NCI-H748 treated with DMSO at 0.1 percent for 48 hours (cell line): ENCODE data around the gene SDCCAG8.

ENCODE experiments used
- DNase-seq: peaks from one replicate; lab custom pipeline; 2025; lab: John Stamatoyannopoulos, UW

Gene SDCCAG8

DNA sequence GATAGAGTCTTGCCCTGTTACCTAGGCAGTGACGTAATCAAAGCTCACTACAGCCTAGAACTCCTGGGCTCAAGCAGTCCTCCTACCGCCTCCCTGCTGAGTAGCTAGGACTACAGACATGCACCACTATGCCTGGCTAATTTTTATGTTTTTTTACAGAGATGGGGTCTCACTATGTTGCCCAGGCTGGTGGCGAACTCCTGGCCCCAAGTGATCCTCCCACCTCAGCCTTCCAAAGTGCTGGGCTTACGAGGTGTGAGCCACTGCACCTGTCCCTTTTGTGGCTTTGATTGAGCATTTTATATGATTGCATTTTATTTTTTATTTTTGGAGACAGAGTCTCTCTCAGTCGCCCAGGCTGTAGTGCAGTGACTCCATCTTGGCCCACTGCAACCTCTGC lies 25.8 kb downstream of the SDCCAG8 start:
- no peak for DNase-seq

DNA sequence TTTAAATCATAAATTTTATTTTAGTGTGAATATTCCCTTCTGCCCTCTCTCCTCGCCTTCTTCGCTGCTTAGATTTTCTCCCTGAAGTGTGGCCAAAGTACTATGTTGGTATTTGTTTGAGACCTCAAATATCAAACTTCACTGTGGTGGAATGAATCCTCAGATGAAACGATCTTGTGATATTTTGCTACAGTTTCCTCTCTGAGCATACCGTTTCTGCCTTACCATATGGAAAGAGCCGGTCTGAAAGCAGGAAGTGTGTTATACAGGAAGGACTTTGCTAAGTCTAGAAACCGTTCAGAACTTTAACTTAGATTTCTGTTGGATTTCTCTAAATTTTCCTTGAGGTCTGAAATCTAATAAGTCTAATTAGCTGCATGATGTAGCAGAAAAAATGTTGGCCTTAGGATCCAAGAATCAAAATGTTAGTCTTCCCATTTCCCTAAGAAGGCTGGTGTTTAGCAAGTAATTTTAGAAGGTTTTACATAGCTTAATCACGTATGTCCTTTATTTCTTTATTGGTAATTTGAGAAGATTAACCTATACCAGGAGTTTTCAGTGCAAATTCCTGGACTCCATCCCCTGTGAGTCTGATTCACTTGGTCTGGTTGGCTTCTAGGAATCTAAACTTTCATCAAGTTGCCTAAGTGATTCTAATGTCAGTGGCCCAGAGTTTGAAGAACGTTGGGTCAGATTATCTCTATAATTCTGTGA lies 30.7 kb downstream of the SDCCAG8 start:
- no peak for DNase-seq

DNA sequence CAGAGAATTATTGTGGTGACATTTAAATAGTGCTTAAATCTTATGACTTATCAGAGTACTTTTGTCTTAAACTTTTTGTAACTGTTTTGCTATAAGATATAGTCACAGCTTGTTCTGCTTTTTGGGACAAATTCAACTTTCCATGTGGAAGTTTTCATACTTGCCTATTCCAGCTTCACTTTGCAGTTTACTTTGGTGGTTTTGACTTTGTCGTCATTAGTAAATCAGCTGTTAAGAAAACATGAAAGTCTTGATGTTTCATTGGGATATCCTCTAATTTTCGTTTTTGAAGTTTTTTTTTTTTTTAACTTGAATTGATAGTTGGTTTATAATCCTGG lies 31.3 kb downstream of the SDCCAG8 start:
- no peak for DNase-seq

DNA sequence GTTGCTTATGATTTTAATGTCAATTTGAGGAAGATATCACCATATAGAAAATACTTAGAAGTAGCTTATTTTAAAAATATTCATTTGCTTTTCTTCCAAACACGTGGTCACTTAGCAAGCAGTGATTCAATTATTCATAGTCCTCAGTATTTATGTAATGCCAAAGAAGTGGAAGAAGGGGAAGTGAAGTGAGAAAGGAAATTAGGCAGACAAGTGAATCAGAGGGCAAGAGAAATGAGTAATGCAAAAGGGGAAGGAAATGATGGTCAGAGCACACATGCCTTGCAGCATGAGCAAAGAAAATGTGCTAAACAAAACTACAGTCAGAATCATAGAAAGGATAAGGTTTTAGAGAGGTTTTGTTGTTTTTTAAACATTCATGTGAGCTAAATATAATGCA lies 31.8 kb downstream of the SDCCAG8 start:
- no peak for DNase-seq

DNA sequence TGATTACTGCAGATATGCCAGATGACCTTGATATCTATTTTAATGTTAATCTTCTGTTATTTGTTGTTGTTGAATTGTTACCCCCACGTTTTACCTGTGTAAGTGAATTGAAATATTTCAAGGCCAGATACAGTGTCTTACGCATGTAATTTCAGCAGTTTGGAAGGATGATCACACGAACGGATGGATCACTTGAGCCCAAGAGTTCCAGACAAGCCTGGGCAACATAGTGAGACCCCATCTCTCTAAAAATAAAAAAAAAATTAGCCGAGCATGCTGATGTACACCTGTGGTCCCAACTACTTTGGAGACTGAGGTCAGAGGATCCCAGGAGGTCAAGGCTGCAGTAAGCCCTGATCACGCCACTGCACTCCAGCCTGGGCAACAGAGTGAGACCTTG lies 32.2 kb downstream of the SDCCAG8 start:
- no peak for DNase-seq

DNA sequence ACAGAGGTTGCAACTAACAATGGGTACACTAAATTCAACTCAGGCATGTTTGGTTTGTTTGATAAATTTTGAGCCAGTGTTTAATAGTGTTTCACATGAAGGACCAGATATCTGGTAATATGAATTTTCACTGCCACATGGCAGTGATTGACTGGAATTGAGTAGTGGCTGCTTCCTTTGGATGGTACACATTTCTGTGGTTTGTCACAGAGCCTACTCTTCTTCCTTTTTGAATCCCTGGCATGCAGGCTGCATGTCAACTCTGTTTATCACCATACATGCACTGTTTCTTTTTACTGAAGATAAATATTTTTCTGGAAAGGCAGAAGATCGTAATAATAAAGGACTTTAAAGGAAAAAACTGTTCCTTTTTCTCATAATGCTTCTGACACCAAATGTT lies 35.5 kb downstream of the SDCCAG8 start:
- no peak for DNase-seq

DNA sequence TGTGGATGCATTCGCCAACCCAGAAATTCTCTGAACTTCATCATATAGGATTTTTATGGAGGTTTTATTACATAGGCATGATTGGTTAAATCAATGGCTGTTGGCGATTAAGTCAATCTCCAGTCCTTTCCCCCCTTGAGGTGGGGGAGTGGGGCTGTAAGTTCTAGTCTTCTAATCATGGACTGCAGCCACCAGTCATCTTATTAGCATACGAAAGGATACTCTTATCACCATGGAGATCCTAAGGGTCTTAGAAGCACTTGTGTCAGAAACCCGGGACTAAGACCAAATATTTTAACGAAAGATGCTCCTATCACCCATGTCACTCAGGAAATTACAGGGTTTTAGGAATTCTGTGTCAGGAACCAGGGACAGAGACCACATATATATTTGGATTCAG lies 36.3 kb downstream of the SDCCAG8 start:
- DNase-seq, result no peak

DNA sequence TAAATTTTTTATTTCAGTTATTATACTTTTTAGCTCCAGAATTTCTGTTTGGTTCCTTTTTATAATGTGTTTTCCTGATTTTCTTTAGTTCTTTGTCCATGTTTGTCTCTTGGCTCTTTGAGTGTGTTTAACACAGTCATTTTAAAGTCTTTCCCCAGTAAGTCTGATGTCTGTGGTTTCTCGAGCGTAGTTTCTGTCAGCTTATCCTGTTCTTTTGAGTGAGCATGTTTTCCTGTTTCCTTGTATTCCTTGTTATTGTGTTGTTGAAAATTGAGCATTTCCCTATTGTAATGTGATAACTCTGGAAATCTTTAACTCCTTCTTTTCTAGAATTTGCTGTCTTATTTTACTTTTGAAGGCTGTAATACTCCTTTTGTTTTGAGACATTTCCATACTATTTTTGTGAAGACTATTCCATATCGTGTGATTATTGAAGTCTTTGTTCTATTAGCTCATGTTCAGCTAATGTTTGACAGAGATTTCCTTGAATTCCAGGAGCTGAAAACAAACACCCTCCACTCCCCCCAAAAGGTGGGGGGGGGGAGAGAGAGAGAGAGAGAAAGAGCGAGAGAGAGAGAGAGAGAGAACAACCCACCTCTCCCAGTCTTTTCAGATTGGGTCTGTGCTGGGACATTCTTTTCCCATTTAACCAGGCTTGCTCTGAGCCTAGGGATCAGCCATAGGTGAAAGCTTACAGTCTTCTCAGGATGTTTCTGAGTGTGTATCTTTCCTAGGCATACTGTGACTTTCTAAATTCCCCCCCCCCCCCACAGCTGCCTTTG lies 38.3 kb downstream of the SDCCAG8 start:
- no peak for DNase-seq

DNA sequence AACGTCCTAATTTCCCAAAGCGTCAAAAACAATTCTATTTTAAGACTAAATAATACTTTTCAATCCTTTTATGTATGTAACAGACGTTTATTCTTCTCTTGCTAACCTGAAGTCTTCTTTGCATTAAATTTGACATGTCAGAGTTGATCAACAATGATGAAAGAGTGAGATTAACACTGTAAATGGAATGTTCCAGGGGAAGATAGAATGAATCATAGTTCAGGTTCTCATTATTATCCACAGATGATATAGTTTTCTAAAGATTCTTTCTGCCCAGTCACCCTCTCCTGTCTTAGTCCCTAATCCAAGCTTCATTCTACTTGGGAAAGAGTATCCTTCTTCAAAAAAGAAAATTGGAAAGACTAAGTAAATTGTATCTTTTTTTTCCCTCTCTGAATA lies 38.9 kb downstream of the SDCCAG8 start:
- DNase-seq, result no peak

DNA sequence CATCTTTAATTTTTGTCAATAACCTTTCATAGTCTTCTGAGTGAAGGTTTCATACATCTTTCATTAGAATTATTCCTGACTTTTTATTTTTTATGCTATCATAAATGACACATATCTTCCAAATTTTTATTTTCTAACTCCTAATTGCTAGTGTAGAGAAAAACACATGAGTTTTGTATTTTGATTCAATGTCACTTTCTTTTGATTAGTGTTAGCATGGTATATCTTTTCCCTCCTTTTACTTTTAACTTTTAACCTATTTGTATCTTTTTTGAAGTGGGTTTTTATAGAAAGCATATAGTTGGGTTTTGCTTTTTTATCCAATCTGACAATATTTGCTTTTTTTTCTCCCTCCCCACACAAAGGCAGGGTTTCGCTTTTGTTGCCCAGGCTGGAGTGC lies 43.2 kb downstream of the SDCCAG8 start:
- DNase-seq, result no peak

DNA sequence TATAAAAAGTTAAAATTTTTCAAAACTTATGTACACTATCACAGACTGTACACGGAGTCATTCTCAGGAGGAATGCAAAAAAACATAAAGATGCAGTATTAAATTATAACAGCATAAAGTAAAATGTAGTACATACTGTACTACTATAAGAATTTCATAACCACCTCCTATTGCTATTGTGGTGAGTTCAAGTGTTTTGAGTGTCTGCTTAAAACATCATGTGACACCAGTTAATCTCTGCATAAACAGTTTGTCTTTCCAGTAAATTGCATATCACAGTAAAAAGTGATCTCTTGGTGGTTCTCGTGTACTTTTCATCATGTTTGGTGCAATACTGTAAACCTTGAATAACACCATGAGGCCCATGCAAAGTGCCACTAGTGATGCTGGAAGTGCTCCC lies 45.2 kb downstream of the SDCCAG8 start:
- no peak for DNase-seq

DNA sequence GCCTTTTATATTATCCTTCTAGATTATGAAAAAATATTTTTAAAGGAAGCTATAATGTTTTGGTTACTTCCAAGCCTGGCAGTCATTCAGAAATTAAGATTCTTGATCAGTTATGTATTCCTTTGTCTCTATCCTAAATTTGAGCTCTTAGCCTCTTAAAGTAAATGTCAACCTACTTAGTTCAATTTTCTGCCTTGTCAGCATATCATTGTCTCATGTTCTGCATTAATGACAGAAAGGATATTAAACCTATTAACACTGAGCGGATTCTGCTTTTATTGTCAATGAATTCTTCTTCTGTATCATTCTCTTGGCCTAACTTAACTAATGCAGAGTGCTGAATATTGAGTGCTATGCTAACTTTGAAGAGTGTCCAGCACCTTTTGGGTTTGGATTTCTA lies 56.0 kb downstream of the SDCCAG8 start:
- no peak for DNase-seq

DNA sequence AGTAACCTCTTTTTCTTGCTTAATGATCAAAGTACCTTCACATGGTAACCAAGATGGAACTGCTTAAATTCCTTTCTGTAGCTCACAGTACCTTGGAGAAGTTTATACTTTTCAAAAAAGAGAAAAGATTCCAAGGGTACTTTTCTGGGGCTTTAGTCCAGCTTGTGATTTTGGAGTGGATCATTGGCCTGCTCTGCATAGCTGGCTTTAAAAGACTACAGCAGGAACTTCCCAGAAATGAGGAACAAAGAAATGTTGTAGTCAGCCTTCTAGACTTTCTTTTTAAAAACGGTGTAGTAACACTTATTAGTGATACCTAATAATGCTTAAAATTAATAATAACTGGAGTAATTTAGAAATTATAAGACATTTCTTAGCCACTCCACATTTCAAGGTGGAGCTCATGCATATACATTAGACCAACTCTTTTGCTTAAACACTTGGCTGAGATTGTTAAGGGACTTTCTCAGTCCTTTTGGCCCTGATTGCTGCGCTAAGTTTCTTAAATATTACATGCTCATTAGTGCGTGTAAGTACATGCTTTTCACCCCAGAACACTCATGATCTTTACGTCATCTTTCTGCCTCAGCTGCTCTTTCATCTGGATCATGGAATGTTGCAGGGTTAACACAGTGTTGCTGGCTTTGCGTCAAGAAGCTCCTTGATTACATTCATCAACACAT lies 57.3 kb downstream of the SDCCAG8 start:
- no peak for DNase-seq

DNA sequence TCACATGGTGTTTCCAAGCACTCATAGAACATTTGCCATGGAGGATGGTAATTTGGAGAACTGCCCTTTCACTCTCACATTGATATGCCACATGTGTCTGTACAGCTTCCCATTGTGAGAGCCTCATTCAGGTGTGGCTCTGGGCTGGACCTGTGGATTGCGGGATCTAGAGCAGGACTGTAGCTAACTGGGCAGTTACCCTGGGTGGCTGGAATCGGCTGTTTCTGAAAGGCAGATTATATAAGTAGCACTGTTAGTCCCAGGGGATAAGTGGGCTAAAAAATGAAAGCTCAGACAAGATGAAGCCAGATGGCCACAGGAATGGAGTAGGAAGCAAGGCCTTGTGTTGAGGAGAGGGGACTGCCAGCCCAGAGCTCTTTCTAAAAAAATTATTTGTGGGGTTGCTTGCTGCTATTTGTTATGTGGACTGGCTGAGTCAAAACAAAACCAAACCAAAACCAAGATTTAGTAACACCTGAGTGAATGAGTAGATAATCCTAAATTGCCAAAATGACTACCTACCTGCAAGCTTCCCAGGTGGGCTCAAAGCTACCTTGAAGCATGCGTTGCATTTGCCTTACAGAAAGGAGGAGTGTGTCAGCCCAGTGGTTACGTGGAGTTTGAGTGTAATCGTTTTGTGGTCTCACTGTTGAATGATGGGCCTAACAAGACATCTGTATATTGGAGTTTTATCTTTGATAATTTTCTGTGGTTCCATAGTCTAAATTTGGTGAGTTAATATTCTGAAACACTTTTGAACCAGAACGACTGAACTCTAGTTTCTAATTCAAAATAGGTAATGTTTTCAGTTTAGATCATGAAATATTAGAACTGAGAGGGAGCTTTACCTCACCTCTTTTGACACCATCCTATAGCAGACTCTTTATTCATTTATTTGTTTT lies 58.0 kb downstream of the SDCCAG8 start:
- DNase-seq, result no peak

DNA sequence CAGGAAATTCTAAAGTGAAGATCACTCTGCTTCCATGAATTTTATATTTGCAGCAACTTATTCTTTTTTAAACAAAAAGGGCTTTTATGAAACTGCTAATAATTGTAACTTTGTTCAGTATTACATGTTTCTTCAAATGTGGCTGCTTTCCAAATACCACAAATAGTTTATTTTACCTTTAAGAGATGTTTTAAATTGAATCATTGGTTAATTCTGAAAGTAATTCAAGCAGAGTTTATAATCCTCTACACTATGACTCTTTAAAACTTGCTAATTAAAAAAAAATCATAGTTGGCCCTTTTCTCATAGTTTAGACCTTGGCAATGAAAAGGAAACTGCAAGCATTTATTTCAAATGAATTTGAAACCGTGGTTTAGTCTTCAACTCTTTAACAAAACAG lies 59.6 kb downstream of the SDCCAG8 start:
- DNase-seq, result no peak

DNA sequence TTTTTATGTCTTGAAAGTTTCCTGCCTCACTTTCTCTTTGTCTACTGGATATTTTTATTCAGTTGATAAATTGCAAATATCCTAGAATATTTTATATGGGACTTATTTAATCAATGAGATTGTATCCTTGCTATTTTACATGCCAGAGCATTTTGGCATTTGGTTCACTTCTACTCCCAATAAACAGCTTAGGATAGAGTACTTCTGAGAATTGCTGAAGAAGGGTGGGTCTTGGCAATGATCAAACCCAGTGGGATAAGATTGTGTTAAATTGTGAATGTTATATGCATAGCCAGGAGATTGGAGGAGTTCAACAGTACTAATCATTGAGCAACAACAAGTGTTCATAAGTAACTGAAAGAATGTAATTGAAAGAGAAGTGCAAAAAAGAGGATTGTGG lies 60.1 kb downstream of the SDCCAG8 start:
- DNase-seq, result no peak

DNA sequence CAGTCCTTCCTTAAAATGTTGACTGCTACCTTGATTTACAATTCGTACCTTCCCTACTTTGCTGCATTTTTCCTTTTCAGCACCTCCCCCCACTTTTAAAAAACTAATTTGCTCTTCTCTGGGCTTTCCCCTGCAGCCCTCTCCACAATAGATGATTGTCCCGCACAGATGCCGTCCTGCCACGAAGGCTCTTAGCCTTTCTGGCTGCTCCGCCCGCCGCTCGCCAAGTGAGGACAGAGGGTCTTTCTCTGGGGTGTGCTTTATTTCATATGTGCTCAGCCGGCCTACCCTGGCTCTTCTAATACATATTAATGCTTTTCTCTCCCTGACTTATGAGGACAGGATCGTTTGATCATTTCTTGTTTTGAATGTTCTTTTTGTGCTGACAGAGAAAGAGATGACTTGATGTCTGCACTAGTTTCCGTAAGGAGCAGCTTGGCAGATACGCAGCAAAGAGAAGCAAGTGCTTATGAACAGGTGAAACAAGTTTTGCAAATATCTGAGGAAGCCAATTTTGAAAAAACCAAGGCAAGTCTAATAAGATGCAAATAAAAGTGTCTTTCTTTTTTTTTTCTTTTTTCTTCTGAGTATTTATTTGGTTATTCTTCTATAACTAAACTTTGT lies 60.6 kb downstream of the SDCCAG8 start:
- no peak for DNase-seq

DNA sequence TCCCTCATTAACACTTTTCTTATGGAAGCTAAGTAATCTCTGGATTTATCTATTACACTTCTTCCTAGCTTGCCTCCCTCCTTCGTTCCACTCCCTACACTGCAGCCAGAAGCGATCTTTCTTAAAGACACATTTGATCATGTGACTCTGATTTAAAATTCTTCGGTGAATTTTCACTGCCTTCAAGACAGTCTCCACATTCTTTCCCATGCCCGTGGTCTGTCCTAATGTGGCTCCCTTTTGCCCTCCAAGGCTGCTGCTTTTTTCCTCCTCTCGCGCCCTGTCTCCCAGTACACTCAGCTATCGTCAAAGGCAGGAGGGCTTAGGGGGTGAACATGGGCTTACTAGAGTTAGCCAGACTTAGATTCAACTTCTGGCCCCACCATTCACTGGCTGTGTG lies 64.4 kb downstream of the SDCCAG8 start:
- no peak for DNase-seq

DNA sequence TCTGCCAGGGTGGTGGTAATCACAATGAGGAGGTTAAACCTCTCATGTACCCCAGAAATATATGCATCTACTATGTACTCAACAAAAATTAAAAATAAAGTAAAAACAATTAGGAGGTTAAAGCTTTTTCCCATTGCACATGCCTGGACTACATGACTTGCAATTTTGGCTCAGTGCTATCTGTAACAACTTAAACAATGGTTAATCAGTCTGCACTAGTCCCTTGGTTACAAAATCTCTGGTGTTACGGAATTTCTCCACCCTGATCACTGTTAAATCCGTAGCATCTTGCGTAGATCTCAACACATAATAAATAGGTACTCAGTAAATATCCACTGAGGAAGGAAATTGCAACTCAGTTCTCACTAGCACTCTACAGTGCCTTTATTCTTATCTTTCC lies 66.5 kb downstream of the SDCCAG8 start:
- no peak for DNase-seq

DNA sequence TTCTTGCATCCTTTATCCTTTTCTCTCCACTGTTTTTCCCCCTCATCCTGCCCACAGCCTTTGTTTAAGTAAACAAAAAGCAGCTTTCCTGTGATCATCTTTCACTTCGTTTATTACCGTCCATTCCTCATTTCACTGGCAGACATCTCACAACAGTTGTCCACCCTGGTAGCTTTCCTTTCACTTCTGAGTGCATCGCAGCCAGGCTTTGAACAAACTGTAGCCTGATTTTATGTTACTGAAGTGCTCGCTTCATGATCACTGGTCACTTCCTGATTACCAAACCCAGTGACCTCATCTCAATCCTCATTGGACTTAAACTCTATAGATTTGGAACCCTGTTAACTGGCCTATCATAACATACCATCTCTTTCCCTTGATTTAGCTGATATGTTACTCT lies 67.7 kb downstream of the SDCCAG8 start:
- no peak for DNase-seq

DNA sequence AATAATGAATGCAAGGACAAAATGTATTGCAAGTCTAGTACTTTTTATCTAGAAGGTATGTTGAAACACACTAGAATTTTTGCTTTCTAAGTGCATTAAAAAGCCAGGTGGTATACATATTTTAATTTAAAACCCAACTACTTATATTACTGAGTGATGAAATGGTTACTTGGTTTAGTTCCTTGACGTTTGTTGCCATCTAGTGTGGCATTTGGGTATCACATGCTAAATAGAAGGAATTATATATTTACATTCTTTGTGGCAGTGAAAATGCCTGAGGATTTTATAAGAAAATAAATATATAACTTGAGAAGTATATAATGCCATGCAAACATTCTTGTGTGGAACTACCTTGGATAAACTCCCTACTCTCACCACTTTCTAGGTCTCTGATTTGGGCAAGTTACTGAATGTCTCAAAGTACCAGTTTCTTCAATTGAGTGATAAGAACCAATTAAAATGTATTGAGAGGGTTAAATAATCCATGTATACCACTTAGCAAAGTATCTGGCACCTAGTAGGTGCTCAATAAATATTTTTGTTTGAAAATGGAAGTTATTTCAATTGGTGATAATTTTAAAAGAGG lies 69.6 kb downstream of the SDCCAG8 start:
- peak; percentile 25 for DNase-seq
